Panc1 (cell line): ENCODE data around the gene ALDOA.

Experiments
- POLR2AphosphoS5 ChIP-seq: IDR thresholded peaks from 2 replicates; pipeline ENCODE4 v1.6.1; 2012; ENCODE audit warnings: mild to moderate bottlenecking, low read depth, low read length, moderate library complexity
- TF ChIP-seq, protein P1 (sequence below): fragments of 450-650 bp; IDR thresholded peaks from 2 replicates; pipeline ENCODE4 v1.5.1; 2017; ENCODE audit warnings: mild to moderate bottlenecking

DNA sequence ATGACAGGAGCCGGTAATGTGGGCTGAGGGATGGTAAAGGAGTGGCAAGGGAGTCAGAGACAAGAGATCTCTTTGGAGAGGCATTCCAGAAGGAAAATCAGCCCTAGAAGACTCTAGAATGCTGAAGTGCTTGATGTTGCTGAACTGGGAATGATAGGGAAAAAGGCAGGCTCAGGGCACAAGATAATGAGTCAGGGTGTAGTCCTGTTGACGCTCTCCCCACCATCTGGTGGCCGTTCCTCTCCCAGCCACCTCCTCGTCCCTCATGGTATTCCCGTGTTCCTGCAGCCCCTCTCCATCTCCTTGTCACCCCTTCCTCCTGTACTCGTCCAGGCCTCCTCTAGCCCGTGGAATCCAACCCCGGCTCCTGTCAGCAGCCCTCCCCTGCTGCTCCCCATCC lies 11.1 kb upstream of the ALDOA start:
- TF ChIP-seq POLR2AphosphoS5: no peak
- TF ChIP-seq, protein P1, sequence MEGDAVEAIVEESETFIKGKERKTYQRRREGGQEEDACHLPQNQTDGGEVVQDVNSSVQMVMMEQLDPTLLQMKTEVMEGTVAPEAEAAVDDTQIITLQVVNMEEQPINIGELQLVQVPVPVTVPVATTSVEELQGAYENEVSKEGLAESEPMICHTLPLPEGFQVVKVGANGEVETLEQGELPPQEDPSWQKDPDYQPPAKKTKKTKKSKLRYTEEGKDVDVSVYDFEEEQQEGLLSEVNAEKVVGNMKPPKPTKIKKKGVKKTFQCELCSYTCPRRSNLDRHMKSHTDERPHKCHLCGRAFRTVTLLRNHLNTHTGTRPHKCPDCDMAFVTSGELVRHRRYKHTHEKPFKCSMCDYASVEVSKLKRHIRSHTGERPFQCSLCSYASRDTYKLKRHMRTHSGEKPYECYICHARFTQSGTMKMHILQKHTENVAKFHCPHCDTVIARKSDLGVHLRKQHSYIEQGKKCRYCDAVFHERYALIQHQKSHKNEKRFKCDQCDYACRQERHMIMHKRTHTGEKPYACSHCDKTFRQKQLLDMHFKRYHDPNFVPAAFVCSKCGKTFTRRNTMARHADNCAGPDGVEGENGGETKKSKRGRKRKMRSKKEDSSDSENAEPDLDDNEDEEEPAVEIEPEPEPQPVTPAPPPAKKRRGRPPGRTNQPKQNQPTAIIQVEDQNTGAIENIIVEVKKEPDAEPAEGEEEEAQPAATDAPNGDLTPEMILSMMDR: no peak
